BJ (cell line): ENCODE measurements around the gene HYPK. TPM values are rescaled to one million over a fixed set of nuclear protein-coding genes. Genes with fewer than 3 reads are reported as not detected.
A peak's percentile ranks its signal among the peaks of the same experiment; 100 is the strongest.
"Not testable (repeated sequence)": the region's sequence is repeated elsewhere in the genome, so short reads cannot be mapped to it uniquely, and the experiment has no call there.

Source experiments
- CTCF ChIA-PET: fragments of 350-600 bp; formaldehyde crosslinking; extraction: SDS; loops from one replicate; lab custom pipeline; 2021; ENCODE audit warnings: antibody characterized with exemption, inconsistent platforms; lab: Yijun Ruan, JAX
- POLR2A ChIA-PET: fragments of 300-600 bp; sonication (Branson Sonifier 250); formaldehyde crosslinking; extraction: SDS; loops from one replicate; lab custom pipeline; 2021; ENCODE audit warnings: antibody characterized with exemption; lab: Charles Lee
- DNase-seq: peaks from one replicate; pipeline ENCODE4 v3.0.0-alpha.2; 2011; ENCODE audit warnings: low read depth
- H3K27me3 ChIP-seq: 2 replicates; pipeline ENCODE4 v1.6.0; 2011; ENCODE audit warnings: low read length; ENCODE audit not compliant: control insufficient read depth, insufficient read depth
- H3K36me3 ChIP-seq: 2 replicates; pipeline ENCODE4 v1.5.1; 2011; ENCODE audit warnings: low read length; ENCODE audit not compliant: control insufficient read depth, insufficient read depth
- H3K4me3 ChIP-seq: 2 replicates; pipeline ENCODE4 v1.5.1; 2011; ENCODE audit warnings: low read depth, mild to moderate bottlenecking, control low read depth, low read length
- polyA plus RNA-seq: library from polyadenylated mRNA; depleted of rRNA; stranded (reverse); fragments of >200 nt; gene quantifications from 2 replicates; pipeline ENCODE4 v1.2.3, GENCODE V29; 2011
- TF ChIP-seq, protein P1 (sequence below): IDR thresholded peaks from 2 replicates; pipeline ENCODE4 v1.5.1; 2011; ENCODE audit warnings: low read depth, mild to moderate bottlenecking, control low read depth, inconsistent platforms, low read length, moderate library complexity; ENCODE audit not compliant: insufficient read depth

The HYPK gene
- polyA plus RNA-seq, 1 experiment = 3.4 TPM

DNA sequence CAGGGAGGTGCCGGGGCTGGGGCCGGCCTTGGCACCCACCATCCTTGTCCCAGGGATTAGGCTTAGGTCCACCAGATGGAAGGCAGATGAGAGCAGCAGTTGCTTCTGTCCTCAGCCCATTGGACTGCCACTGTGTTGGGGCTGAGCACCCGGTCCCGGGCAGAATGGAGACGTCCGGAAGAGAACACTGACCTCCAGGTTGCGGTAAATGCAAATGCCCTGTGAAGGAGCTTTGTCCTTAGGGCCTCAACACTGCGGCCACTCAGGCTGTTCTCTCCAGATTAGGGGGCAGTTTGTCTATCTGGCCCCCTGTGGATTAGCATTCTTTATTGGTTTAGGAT lies 484 bp upstream of the HYPK start, which contains the start of gene SERINC4:
Gene SERINC4 (minus strand): TSS at position 276 of the 341 bp plus-strand sequence. CDS start 234 bp downstream, at position 42.
- TF ChIP-seq, protein P1, sequence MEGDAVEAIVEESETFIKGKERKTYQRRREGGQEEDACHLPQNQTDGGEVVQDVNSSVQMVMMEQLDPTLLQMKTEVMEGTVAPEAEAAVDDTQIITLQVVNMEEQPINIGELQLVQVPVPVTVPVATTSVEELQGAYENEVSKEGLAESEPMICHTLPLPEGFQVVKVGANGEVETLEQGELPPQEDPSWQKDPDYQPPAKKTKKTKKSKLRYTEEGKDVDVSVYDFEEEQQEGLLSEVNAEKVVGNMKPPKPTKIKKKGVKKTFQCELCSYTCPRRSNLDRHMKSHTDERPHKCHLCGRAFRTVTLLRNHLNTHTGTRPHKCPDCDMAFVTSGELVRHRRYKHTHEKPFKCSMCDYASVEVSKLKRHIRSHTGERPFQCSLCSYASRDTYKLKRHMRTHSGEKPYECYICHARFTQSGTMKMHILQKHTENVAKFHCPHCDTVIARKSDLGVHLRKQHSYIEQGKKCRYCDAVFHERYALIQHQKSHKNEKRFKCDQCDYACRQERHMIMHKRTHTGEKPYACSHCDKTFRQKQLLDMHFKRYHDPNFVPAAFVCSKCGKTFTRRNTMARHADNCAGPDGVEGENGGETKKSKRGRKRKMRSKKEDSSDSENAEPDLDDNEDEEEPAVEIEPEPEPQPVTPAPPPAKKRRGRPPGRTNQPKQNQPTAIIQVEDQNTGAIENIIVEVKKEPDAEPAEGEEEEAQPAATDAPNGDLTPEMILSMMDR = no peak

DNA sequence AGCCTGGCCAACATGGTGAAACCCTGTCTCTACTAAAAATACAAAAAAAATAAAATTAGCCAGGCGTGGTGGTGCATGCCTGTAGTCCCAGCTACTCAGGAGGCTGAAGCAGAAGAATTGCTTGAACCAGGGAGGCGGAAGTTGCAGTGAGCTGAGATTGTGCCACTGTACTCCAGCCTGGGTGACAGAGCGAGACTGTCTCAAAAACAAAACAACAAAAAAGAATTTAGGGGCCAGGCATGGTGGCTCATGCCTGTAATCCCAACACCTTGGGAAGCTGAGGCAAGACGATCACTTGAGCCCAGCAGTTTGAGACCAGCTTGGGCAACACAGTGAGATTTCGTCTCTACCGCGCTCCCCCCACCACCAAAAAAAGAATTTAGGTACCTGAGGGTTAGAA lies 2.3 kb downstream of the HYPK start:
- CTCF ChIA-PET = interaction anchor here (0.9 to 1.1 kb wide), 2 partner anchors 12 to 22 kb away, joined by 3 to 4 read pairs; partner anchors contain the start of gene MFAP1
- H3K4me3 ChIP-seq, H3K27me3 ChIP-seq, POLR2A ChIA-PET, DNase-seq, H3K36me3 ChIP-seq: not testable (repeated sequence)

More for the DNA sequence above, 484 bp upstream of the HYPK start, which contains the start of gene SERINC4:
- Histone ChIP-seq H3K4me3 (peak within 1 kb of the TSS; percentile 81), H3K27me3 (no peaks in the 10 kb centered on the region), H3K36me3 (peaks cover 16% of the 10 kb centered on the region)
- POLR2A ChIA-PET = no interaction called here
- no peak for DNase-seq
- CTCF ChIA-PET = interaction anchor here (1.0 to 1.5 kb wide), 3 partner anchors 8 to 29 kb away, joined by 3 to 5 read pairs (median 4); partner anchors contain the start of gene ELL3

DNA sequence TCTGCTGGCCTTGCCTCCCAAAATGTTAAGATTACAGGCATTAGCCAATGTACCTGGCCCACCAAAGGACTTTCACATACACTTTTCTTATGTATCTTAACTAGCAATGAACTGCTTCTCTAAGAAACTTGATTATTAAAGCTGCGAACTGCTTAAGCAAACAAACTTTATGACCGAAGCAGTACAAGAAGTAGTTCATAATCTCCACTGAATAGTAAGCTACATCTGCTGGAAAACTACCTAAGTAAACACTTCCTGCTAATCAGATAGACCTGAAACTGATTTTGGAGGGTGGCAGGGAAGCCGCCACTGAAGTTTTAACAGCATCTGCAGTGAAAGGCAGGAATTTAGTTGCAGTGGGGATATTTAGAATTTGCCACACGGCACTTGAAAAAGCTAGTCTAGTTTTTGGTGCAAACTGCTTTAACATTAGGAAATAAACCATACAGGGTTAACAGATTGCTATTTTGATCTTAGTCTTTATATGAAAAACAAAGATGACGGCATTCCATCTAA lies 8.1 kb downstream of the HYPK start:
- DNase-seq = no peak
- CTCF ChIA-PET = no interaction called here

DNA sequence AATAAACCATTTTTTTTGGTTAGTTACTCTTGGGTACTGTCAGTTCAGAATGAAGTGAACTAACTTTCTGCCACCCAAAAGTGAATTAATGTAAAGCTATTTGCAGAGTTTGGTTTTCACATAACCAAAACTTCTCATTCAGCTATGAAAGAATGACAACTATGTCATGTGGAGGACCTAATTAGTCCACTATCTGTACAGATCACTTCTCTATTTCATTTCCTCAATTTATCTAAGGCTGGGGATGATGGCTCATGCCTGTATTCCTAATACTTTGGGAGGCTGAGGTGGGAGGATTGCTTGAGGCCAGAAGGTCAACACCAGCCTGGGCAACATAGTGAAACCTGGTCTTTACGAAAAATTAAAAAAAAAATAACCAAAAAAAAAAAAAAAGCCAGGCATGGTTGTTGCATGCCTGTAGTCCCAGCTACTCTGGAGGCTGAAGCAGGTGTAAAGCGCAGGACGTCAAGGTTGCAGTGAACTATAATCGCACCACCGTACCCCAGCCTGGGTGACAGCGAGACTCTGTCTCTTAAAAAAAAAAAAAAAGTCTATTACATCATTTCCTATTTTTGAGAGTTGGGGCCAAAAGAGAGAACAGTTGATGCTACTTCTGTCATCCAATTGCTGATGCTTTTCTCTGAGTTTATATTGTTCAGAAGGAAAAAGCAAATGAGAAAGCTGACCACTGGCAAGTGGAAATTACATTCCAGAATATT lies 8.7 kb downstream of the HYPK start:
- peaks cover 27% of the 10 kb centered on the region for H3K36me3 ChIP-seq
- CTCF ChIA-PET = interaction anchor here (1.3 kb wide), 1 partner anchor 8 kb away, joined by 3 read pairs; no protein-coding TSS in a partner anchor

More for the DNA sequence above, 8.1 kb downstream of the HYPK start:
- H3K4me3 ChIP-seq = no peak overlapping the region
- no peaks in the 10 kb centered on the region for H3K27me3 ChIP-seq
- peaks cover 27% of the 10 kb centered on the region for H3K36me3 ChIP-seq
- POLR2A ChIA-PET = no interaction called here
- TF ChIP-seq, protein P1 = no peak

DNA sequence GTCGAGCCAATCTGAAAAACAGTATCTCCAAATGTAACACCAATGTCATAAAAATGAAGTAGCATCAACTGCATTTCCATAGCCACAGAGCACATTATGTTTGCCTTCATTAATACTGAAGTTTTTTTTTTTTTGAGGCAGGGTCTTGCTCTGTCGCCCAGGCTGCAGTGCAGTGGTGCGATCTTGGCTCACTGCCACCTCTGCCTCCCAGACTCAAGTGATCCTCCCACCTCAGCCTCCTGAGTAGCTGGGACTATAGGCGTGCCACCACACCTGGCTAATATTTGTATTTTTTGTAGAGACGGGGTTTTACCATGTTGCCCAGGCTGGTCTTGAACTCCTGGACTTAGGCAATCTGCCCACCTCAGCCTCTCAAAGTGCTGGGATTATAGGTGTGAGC lies 14.7 kb downstream of the HYPK start:
- DNase-seq, CTCF ChIA-PET, H3K27me3 ChIP-seq, POLR2A ChIA-PET, H3K4me3 ChIP-seq: not testable (repeated sequence)
- H3K36me3 ChIP-seq = peaks cover 20% of the 10 kb centered on the region

More for the DNA sequence above, 8.7 kb downstream of the HYPK start:
- H3K27me3 ChIP-seq = no peaks in the 10 kb centered on the region
- POLR2A ChIA-PET = no interaction called here
- no peak overlapping the region for H3K4me3 ChIP-seq
- DNase-seq = no peak
- TF ChIP-seq, protein P1 = no peak

DNA sequence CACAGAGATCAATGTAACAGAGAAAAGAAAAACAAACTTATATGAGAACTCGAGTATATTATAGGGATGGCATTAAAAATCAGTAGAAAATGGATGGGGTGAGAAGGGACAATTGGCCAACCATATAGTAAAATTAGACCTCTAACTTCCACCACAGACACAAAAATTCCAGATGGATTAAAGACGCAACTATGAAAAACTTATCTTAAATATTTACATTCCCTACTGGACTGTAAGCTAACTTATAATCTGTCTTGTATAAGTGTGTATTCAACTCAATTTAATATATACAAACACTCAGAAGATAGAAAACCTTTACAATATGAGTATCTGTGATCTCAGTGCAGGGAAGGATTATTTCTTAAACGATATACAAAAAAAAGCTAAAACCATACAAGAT lies 21.1 kb downstream of the HYPK start:
- TF ChIP-seq, protein P1 = no peak
- ChIA-PET POLR2A (no interaction called here), CTCF (interaction anchor here (0.8 to 1.9 kb wide), 2 partner anchors 21 to 44 kb away, joined by 3 to 4 read pairs; partner anchors contain the start of genes ELL3 and HYPK)
- Histone ChIP-seq H3K36me3 (no peaks in the 10 kb centered on the region; the same call in none of the 2 replicates), H3K27me3 (no peaks in the 10 kb centered on the region), H3K4me3 (no peak overlapping the region)
- no peak for DNase-seq
